BJ (cell line): ENCODE data around the gene WFS1. TPM values are rescaled to one million over a fixed set of nuclear protein-coding genes. Genes with fewer than 3 reads are reported as not detected.

Experiments
- CTCF ChIA-PET: fragments of 350-600 bp; formaldehyde crosslinking; extraction: SDS; loops from one replicate; lab custom pipeline; 2021; ENCODE audit warnings: antibody characterized with exemption, inconsistent platforms; lab: Yijun Ruan, JAX
- POLR2A ChIA-PET: fragments of 300-600 bp; sonication (Branson Sonifier 250); formaldehyde crosslinking; extraction: SDS; loops from one replicate; lab custom pipeline; 2021; ENCODE audit warnings: antibody characterized with exemption; lab: Charles Lee
- DNase-seq: peaks from one replicate; pipeline ENCODE4 v3.0.0-alpha.2; 2011; ENCODE audit warnings: low read depth
- H3K27me3 ChIP-seq: 2 replicates; pipeline ENCODE4 v1.6.0; 2011; ENCODE audit warnings: low read length; ENCODE audit not compliant: control insufficient read depth, insufficient read depth
- H3K36me3 ChIP-seq: 2 replicates; pipeline ENCODE4 v1.5.1; 2011; ENCODE audit warnings: low read length; ENCODE audit not compliant: control insufficient read depth, insufficient read depth
- H3K4me3 ChIP-seq: 2 replicates; pipeline ENCODE4 v1.5.1; 2011; ENCODE audit warnings: low read depth, mild to moderate bottlenecking, control low read depth, low read length
- CTCF ChIP-seq: IDR thresholded peaks from 2 replicates; pipeline ENCODE4 v1.5.1; 2011; ENCODE audit warnings: low read depth, mild to moderate bottlenecking, control low read depth, inconsistent platforms, low read length, moderate library complexity; ENCODE audit not compliant: insufficient read depth
- polyA plus RNA-seq: library from polyadenylated mRNA; depleted of rRNA; stranded (reverse); fragments of >200 nt; gene quantifications from 2 replicates; pipeline ENCODE4 v1.2.3, GENCODE V29; 2011

WFS1 gene
- polyA plus RNA-seq, 1 experiment = 66.4 TPM

GRCh38 chr4:6232836-6233785 is 36.5 kb upstream of the WFS1 start:
- no peaks in the 10 kb centered on the region for H3K36me3 ChIP-seq
- POLR2A ChIA-PET = no interaction called here
- DNase-seq = no peak
- no peak for TF ChIP-seq CTCF
- no peak overlapping the region for H3K4me3 ChIP-seq
- peaks cover 2% of the 10 kb centered on the region for H3K27me3 ChIP-seq
- CTCF ChIA-PET = interaction anchor here (0.7 kb wide), 1 partner anchor 95 kb away, joined by 3 read pairs; no protein-coding TSS in a partner anchor

- no peak for DNase-seq
- POLR2A ChIA-PET = no interaction called here
- CTCF ChIA-PET = interaction anchor here (0.7 kb wide), 1 partner anchor 94 kb away, joined by 3 read pairs; no protein-coding TSS in a partner anchor
- no peak for TF ChIP-seq CTCF
- Histone ChIP-seq H3K27me3 (peaks cover 2% of the 10 kb centered on the region), H3K4me3 (no peak overlapping the region), H3K36me3 (no peaks in the 10 kb centered on the region)
These were observed 35.7 kb upstream of the WFS1 start for GRCh38 chr4:6233929-6234328.

GRCh38 chr4:6235012-6235411 is 34.6 kb upstream of the WFS1 start:
- no peak for DNase-seq
- H3K4me3 ChIP-seq = no peak overlapping the region
- H3K27me3 ChIP-seq = peaks cover 2% of the 10 kb centered on the region
- ChIA-PET POLR2A (no interaction called here), CTCF (interaction anchor here (0.6 kb wide), 1 partner anchor 15 kb away, joined by 3 read pairs; no protein-coding TSS in a partner anchor)
- no peak for TF ChIP-seq CTCF
- H3K36me3 ChIP-seq = no peaks in the 10 kb centered on the region

DNA sequence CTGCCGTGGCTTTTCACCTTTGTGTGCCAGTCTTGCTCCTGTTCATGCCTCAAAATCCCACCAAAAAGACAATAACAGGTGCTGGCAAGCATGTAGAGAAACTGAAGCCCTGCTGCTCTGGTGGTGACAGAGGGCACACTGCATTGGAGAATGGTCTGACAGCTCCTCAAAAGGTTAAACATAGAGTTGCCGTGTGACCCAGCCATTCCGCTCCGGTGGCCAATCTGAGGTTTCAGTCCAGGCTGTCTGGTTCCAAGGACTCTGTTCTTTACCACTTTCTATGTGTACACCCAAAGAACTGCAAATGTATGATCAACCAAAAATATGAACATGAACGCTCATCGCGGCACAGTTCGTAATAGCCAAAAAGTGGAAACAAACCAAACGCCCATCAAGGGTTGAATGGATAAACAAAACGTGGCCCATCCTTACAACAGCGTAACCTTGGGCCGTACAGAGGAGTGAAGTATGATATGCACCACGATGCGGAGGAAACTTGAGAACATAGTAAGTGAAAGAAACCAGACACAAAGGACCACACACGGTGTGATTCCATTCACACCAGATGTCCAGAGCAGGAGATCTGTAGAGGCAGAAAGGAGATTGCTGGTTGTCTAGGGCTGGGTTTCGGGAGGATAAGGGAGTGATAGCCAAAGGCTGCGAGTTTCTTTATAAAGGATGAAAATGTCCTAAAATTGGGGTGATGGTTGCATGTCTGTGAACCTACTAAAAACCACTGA is 33.6 kb upstream of the WFS1 start:
- DNase-seq = no peak
- TF ChIP-seq CTCF = no peak
- CTCF ChIA-PET = no interaction called here
- Histone ChIP-seq H3K4me3 (no peak overlapping the region), H3K27me3 (peaks cover 2% of the 10 kb centered on the region), H3K36me3 (no peaks in the 10 kb centered on the region)
- POLR2A ChIA-PET = no interaction called here

GRCh38 chr4:6236816-6237390 is 32.7 kb upstream of the WFS1 start:
- no peak overlapping the region for H3K4me3 ChIP-seq
- POLR2A ChIA-PET = no interaction called here
- no peak for DNase-seq
- no peaks in the 10 kb centered on the region for H3K36me3 ChIP-seq
- no peak for TF ChIP-seq CTCF
- CTCF ChIA-PET = interaction anchor here (1.0 to 1.5 kb wide), 2 partner anchors 14 to 93 kb away, joined by 3 read pairs; no protein-coding TSS in a partner anchor
- peaks cover 2% of the 10 kb centered on the region for H3K27me3 ChIP-seq
